H1 (cell line): ENCODE measurements around the gene OASL. TPM values are rescaled to one million over a fixed set of nuclear protein-coding genes. Genes with fewer than 3 reads are reported as not detected.

Experiments
- CTCF ChIA-PET: fragments of 300-600 bp; sonication (Branson Sonifier 250); formaldehyde crosslinking; loops from one replicate; lab custom pipeline; 2021; ENCODE audit not compliant: partially characterized antibody; lab: Charles Lee
- POLR2A ChIA-PET: fragments of 300-600 bp; sonication (Branson Sonifier 250); formaldehyde crosslinking; loops from one replicate; lab custom pipeline; 2021; ENCODE audit warnings: inconsistent platforms; ENCODE audit not compliant: partially characterized antibody; lab: Charles Lee
- DNase-seq, 2 experiments: peaks; one replicate each; pipeline versions ENCODE4 v3.0.0 to v3.0.0-alpha.2; 2010 to 2022; ENCODE audit warnings: low spot score in 2 of 2, low read depth in 1 of 2, mixed read lengths in 1 of 2
- FAIRE-seq: peaks from 2 replicates; lab custom pipeline; 2011; peaks lifted over from hg19 to GRCh38; lab: Jason Lieb, UNC
- H2AFZ ChIP-seq: 2 replicates; pipeline ENCODE4 v1.8.1; 2012; ENCODE audit warnings: low read length, inconsistent platforms
- H2AK5ac ChIP-seq: 2 replicates; pipeline ENCODE4 v1.6.1; 2013; ENCODE audit warnings: low read depth, low read length
- H2BK120ac ChIP-seq: replicated peaks from 2 replicates; pipeline ENCODE3; 2013; ENCODE audit warnings: low read depth, low read length, inconsistent platforms
- H2BK12ac ChIP-seq: 2 replicates; pipeline ENCODE4 v1.6.1; 2013; ENCODE audit warnings: low read depth, low read length
- H2BK15ac ChIP-seq: 2 replicates; pipeline ENCODE4 v1.6.1; 2013; ENCODE audit warnings: low read length
- H2BK20ac ChIP-seq: 2 replicates; pipeline ENCODE4 v1.6.1; 2013; ENCODE audit warnings: low read length
- H2BK5ac ChIP-seq: 2 replicates; pipeline ENCODE4 v1.6.1; 2013; ENCODE audit warnings: low read depth, low read length
- H3K14ac ChIP-seq: 2 replicates; pipeline ENCODE4 v1.6.1; 2013; ENCODE audit warnings: inconsistent platforms; ENCODE audit not compliant: insufficient read length
- H3K18ac ChIP-seq: 2 replicates; pipeline ENCODE4 v1.6.1; 2013; ENCODE audit warnings: low read length; ENCODE audit errors: extremely low read depth
- H3K23ac ChIP-seq: 2 replicates; pipeline ENCODE4 v1.6.1; 2013; ENCODE audit warnings: inconsistent platforms; ENCODE audit not compliant: insufficient read length
- H3K23me2 ChIP-seq: 2 replicates; pipeline ENCODE4 v1.6.1; 2013; ENCODE audit warnings: low read depth, low read length
- H3K27ac ChIP-seq: 2 replicates; pipeline ENCODE4 v1.6.1; 2011; ENCODE audit warnings: low read depth, low read length, inconsistent platforms
- H3K27me3 ChIP-seq, 4 experiments: replicated peaks in 1 of 4; 1 replicate in 1 of 4; 2 replicates in 3 of 4; pipeline versions ENCODE4 v1.6.1 to v1.8.1; 2011 to 2013; ENCODE audit warnings: low read length in 3 of 4, mild to moderate bottlenecking in 3 of 4, inconsistent platforms in 2 of 4, mixed read lengths in 2 of 4, moderate library complexity in 1 of 4; ENCODE audit not compliant: control insufficient read depth in 3 of 4, insufficient read depth in 3 of 4; ENCODE audit errors: extremely low read depth in 1 of 4
- H3K36me3 ChIP-seq, 4 experiments: 2 replicates each; pipeline versions ENCODE4 v1.6.1 to v1.8.1; 2011 to 2013; ENCODE audit warnings: mild to moderate bottlenecking in 4 of 4, low read length in 3 of 4, moderate library complexity in 2 of 4, control low read depth in 1 of 4, inconsistent platforms in 1 of 4; ENCODE audit not compliant: insufficient read depth in 4 of 4, control insufficient read depth in 2 of 4
- H3K4ac ChIP-seq: replicated peaks from 2 replicates; pipeline ENCODE3; 2013; ENCODE audit warnings: low read length, low read depth, mixed read lengths, inconsistent platforms; ENCODE audit not compliant: insufficient read length
- H3K4me1 ChIP-seq, 4 experiments: replicated peaks in 1 of 4; 1 replicate in 1 of 4; 2 replicates in 3 of 4; pipeline versions ENCODE4 v1.6.1 to v1.8.1; 2011 to 2013; ENCODE audit warnings: low read length in 3 of 4, inconsistent platforms in 2 of 4, mixed read lengths in 1 of 4; ENCODE audit not compliant: insufficient read depth in 4 of 4, control insufficient read depth in 3 of 4
- H3K4me2 ChIP-seq, 2 experiments: 2 replicates each; pipeline versions ENCODE4 v1.6.1 to v1.8.1; 2011 to 2013; ENCODE audit warnings: low read depth in 2 of 2, low read length in 2 of 2, control low read depth in 1 of 2, inconsistent platforms in 1 of 2, mild to moderate bottlenecking in 1 of 2; ENCODE audit not compliant: insufficient read depth in 1 of 2
- H3K4me3 ChIP-seq, 4 experiments: fragments of 200-600, 300-600 bp in 1 of 4; sonication (generic), shearing (Covaris generic), sonication (Bioruptor Twin) in 1 of 4; 2 replicates each; pipeline versions ENCODE4 v1.5.1 to v1.8.1; 2011 to 2016; ENCODE audit warnings: low read length in 4 of 4, low read depth in 3 of 4, control low read depth in 2 of 4, inconsistent platforms in 2 of 4, mild to moderate bottlenecking in 2 of 4, mixed read lengths in 1 of 4, moderate library complexity in 1 of 4; ENCODE audit not compliant: insufficient read depth in 2 of 4; ENCODE audit errors: extremely low read depth in 1 of 4
- H3K56ac ChIP-seq: replicated peaks from 2 replicates; pipeline ENCODE3; 2013; ENCODE audit warnings: low read depth, mild to moderate bottlenecking, mixed read lengths, low read length, inconsistent platforms; ENCODE audit not compliant: insufficient read length
- H3K79me1 ChIP-seq: 2 replicates; pipeline ENCODE4 v1.6.1; 2013; ENCODE audit warnings: low read depth, low read length, control low read depth
- H3K79me2 ChIP-seq, 2 experiments: 2 replicates each; pipeline versions ENCODE4 v1.6.1 to v1.8.1; 2012 to 2013; ENCODE audit warnings: low read length in 2 of 2, mild to moderate bottlenecking in 2 of 2, inconsistent platforms in 1 of 2; ENCODE audit not compliant: insufficient read depth in 2 of 2, control insufficient read depth in 1 of 2
- H3K9ac ChIP-seq, 4 experiments: replicated peaks in 1 of 4; 1 replicate in 1 of 4; 2 replicates in 3 of 4; pipeline versions ENCODE4 v1.6.1 to v1.8.1; 2011 to 2013; ENCODE audit warnings: low read depth in 3 of 4, low read length in 3 of 4, control low read depth in 2 of 4, mild to moderate bottlenecking in 2 of 4, moderate library complexity in 2 of 4, inconsistent platforms in 1 of 4; ENCODE audit errors: extremely low read depth in 1 of 4
- H3K9me3 ChIP-seq, 2 experiments: 2 replicates each; pipeline versions ENCODE4 v1.6.1 to v1.8.1; 2012 to 2013; ENCODE audit warnings: mild to moderate bottlenecking in 2 of 2, moderate library complexity in 2 of 2, control low read depth in 1 of 2, inconsistent platforms in 1 of 2, low read depth in 1 of 2, low read length in 1 of 2, mixed read lengths in 1 of 2; ENCODE audit not compliant: insufficient read depth in 2 of 2
- H4K20me1 ChIP-seq, 2 experiments: replicated peaks in 1 of 2; 2 replicates each; pipeline versions ENCODE3 to v1.8.1; 2011 to 2013; ENCODE audit warnings: inconsistent platforms in 2 of 2, low read length in 2 of 2, mild to moderate bottlenecking in 1 of 2; ENCODE audit not compliant: insufficient read depth in 2 of 2, control insufficient read depth in 1 of 2
- H4K5ac ChIP-seq: 2 replicates; pipeline ENCODE4 v1.6.1; 2013; ENCODE audit warnings: low read length, low read depth, mixed read lengths, inconsistent platforms; ENCODE audit not compliant: insufficient read length
- H4K8ac ChIP-seq: 2 replicates; pipeline ENCODE4 v1.8.0; 2013; ENCODE audit warnings: mild to moderate bottlenecking, moderate library complexity, low read length, inconsistent platforms; ENCODE audit not compliant: insufficient read depth; ENCODE audit errors: extremely low read depth
- H4K91ac ChIP-seq: replicated peaks from 2 replicates; pipeline ENCODE3; 2013; ENCODE audit warnings: low read length, mixed read lengths, inconsistent platforms; ENCODE audit not compliant: insufficient read length
- CEBPB ChIP-seq: IDR thresholded peaks from 2 replicates; pipeline ENCODE4 v1.6.1; 2012; ENCODE audit warnings: low read depth, low read length
- CHD1 ChIP-seq: IDR thresholded peaks from 2 replicates; pipeline ENCODE4 v1.6.1; 2012; ENCODE audit warnings: low read depth, low read length, improper control_type of control experiment
- KDM5A ChIP-seq: fragments of 200-600 bp; IDR thresholded peaks from 2 replicates; pipeline ENCODE4 v1.7.1; 2012; ENCODE audit warnings: mild to moderate bottlenecking, low read length, inconsistent platforms, mixed read lengths
- MAFK ChIP-seq: IDR thresholded peaks from 2 replicates; pipeline ENCODE4 v1.6.1; 2012; ENCODE audit warnings: low read depth, mild to moderate bottlenecking, improper control_type of control experiment, low read length
- MAX ChIP-seq: IDR thresholded peaks from 2 replicates; pipeline ENCODE4 v1.6.1; 2012; ENCODE audit warnings: inconsistent platforms
- RAD21 ChIP-seq, 2 experiments: IDR thresholded peaks in 1 of 2; conservative IDR thresholded peaks in 1 of 2; 2 replicates each; pipeline ENCODE4 v1.6.1; 2011; ENCODE audit warnings: low read depth in 2 of 2, low read length in 2 of 2, improper control_type of control experiment in 1 of 2, inconsistent platforms in 1 of 2, mild to moderate bottlenecking in 1 of 2, moderate library complexity in 1 of 2
- TAF7 ChIP-seq: optimal IDR thresholded peaks from 2 replicates; pipeline ENCODE3; 2011; ENCODE audit warnings: low read depth, mild to moderate bottlenecking, inconsistent platforms, low read length, moderate library complexity, borderline replicate concordance
- TEAD4 ChIP-seq: IDR thresholded peaks from 2 replicates; pipeline ENCODE4 v1.6.1; 2012; ENCODE audit warnings: low read depth, low read length, inconsistent platforms, mixed read lengths
- USF2 ChIP-seq: IDR thresholded peaks from 2 replicates; pipeline ENCODE4 v1.6.1; 2011; ENCODE audit warnings: low read length, improper control_type of control experiment
- WGBS, 2 experiments: shearing (Covaris generic) in 1 of 2; methylation state at CpG; one replicate each; pipeline versions ENCODE4 v1.1.6 to v1.1.7; 2013 to 2015; ENCODE audit warnings: low lambda C conversion rate in 2 of 2, mixed read lengths in 2 of 2, inconsistent platforms in 1 of 2, low coverage in 1 of 2, missing lambda C conversion rate in 1 of 2; ENCODE audit not compliant: insufficient replicate concordance in 2 of 2, insufficient coverage in 1 of 2, insufficient read length in 1 of 2; ENCODE audit errors: extremely low coverage in 1 of 2, missing lambda C conversion rate in 1 of 2; 5-methylcytosine and 5-hydroxymethylcytosine counted together
- long read RNA-seq, 2 experiments: library from RNA in 1 of 2; library from capped mRNA in 1 of 2; stranded (forward); transcript quantifications; one replicate each; pipeline ENCODE4 v2.0.0, GENCODE V29; 2021; ENCODE audit warnings: inconsistent platforms in 1 of 2
- polyA minus RNA-seq, 3 experiments: library from RNA; depleted of rRNA, polyadenylated mRNA; stranded (reverse); fragments of >200 nt; gene quantifications; 1 replicate in 2 of 3; 2 replicates in 1 of 3; pipeline ENCODE4 v1.2.3, GENCODE V29; 2011
- polyA plus RNA-seq, 7 experiments: library from polyadenylated mRNA; depleted of rRNA in 3 of 7; stranded (reverse) in 5 of 7; unstranded in 2 of 7; fragments of >200 nt in 5 of 7; fragments of 200-250 nt in 2 of 7; gene quantifications; 1 replicate in 5 of 7; 2 replicates in 1 of 7; 4 replicates in 1 of 7; pipeline versions ENCODE4 v1.2.1 to v1.2.3, GENCODE V29; 2011 to 2013; ENCODE audit warnings: missing spikeins in 2 of 7, mixed read lengths in 2 of 7
- total RNA-seq: library from RNA; stranded (reverse); fragmentation: NEBNext Ultra II Directional; extraction: Animal tissue kit (Norgen Biotek cat#: 25700); gene quantifications from 2 replicates; pipeline ENCODE4 v1.2.1, GENCODE V29; 2021

The OASL gene
- total RNA-seq (not detected in 2 replicates), polyA plus RNA-seq (2011; rRNA removed) (not detected in 2 replicates), polyA minus RNA-seq (2011; rRNA and poly(A)+ RNA removed) (not detected in 2 replicates)
- polyA plus RNA-seq (2011; cell fraction: cytosol; rRNA removed), result not detected
- polyA plus RNA-seq (2011; cell fraction: nucleus; rRNA removed), result not detected
- not detected in 4 replicates for polyA plus RNA-seq (2012, experiment 1 of 2)
- polyA plus RNA-seq (2012, experiment 2 of 2), result not detected
- not detected for polyA plus RNA-seq (2013, experiment 1 of 2)
- not detected for polyA plus RNA-seq (2013, experiment 2 of 2)
- not detected for polyA minus RNA-seq (2011; cell fraction: cytosol; rRNA and poly(A)+ RNA removed)
- not detected for polyA minus RNA-seq (2011; cell fraction: nucleus; rRNA and poly(A)+ RNA removed)
- long read RNA-seq, experiment 1, result 0 reads
- long read RNA-seq, experiment 2, result 0 reads

GRCh38 chr12:121038861-121039668 is at the start of gene OASL:
TSS of gene OASL (minus strand) at chr12:121039246. CDS start at chr12:121038971, 275 bp downstream.
- no peaks in the 10 kb centered on the region for H3K36me3 ChIP-seq
- peak within 1 kb of the TSS; percentile 47; the same call in 1 of the 2 replicates for H2AFZ ChIP-seq
- no peaks in the 10 kb centered on the region for H4K20me1 ChIP-seq
- H3K4ac ChIP-seq, result no peak within 1 kb of the TSS
- ChIA-PET POLR2A (no interaction called here), CTCF (interaction anchor here (1.0 kb wide), 1 partner anchor 12 kb away, joined by 3 read pairs; no protein-coding TSS in a partner anchor)
- no peaks in the 10 kb centered on the region for H3K79me1 ChIP-seq
- H3K4me2 ChIP-seq, result no peak within 1 kb of the TSS
- no peaks in the 10 kb centered on the region; a peak in 1 of 7 replicates for H3K27me3 ChIP-seq
- no peak for DNase-seq
- H2AK5ac ChIP-seq, result no peak within 1 kb of the TSS
- no peaks in the 10 kb centered on the region; the same call in 1 of the 2 replicates for H3K23me2 ChIP-seq
- FAIRE-seq, result no peak
- no peak within 1 kb of the TSS for H3K18ac ChIP-seq
- H4K5ac ChIP-seq, result no peak within 1 kb of the TSS
- TF ChIP-seq TEAD4 (no peak), MAFK (no peak), RAD21 (IDR thresholded peaks at IDR 0.05 in 1 of 2, conservative IDR thresholded peaks at IDR 0.05 in 1 of 2; ENCODE audit: low read depth in 2 of 2, low read length in 2 of 2) (no peak), USF2 (no peak), KDM5A (no peak), CEBPB (no peak), MAX (no peak), CHD1 (no peak), TAF7 (no peak)
- no peaks in the 10 kb centered on the region for H3K9me3 ChIP-seq
- H3K56ac ChIP-seq, result no peak within 1 kb of the TSS
- H2BK120ac ChIP-seq, result no peak within 1 kb of the TSS
- no peak within 1 kb of the TSS for H3K27ac ChIP-seq
- H2BK20ac ChIP-seq, result no peak within 1 kb of the TSS
- no peak within 1 kb of the TSS for H3K4me3 ChIP-seq
- no peak within 1 kb of the TSS for H3K14ac ChIP-seq
- no peak within 1 kb of the TSS for H2BK5ac ChIP-seq
- no peaks in the 10 kb centered on the region; a peak in 1 of 7 replicates for H3K4me1 ChIP-seq
- no peak within 1 kb of the TSS for H2BK12ac ChIP-seq
- H4K91ac ChIP-seq, result no peak within 1 kb of the TSS
- H3K9ac ChIP-seq, result no peak within 1 kb of the TSS
- no peak within 1 kb of the TSS for H2BK15ac ChIP-seq
- H3K79me2 ChIP-seq, result no peaks in the 10 kb centered on the region
- H3K23ac ChIP-seq, result no peak within 1 kb of the TSS
- WGBS, 2 experiments, result 81% methylated on average over 11 of the region's 13 CpGs; no CpG with 5 or more reads in 1 of the 2 experiments
- H4K8ac ChIP-seq, result peak within 1 kb of the TSS; percentile 86; the same call in 1 of the 2 replicates
